ENCODE results near the gene RARB. TPM values are rescaled to one million over a fixed set of nuclear protein-coding genes. Genes with fewer than 3 reads are reported as not detected.

Gene RARB
- total RNA-seq, 2 experiments from 2014 or later: not detected

DNA sequence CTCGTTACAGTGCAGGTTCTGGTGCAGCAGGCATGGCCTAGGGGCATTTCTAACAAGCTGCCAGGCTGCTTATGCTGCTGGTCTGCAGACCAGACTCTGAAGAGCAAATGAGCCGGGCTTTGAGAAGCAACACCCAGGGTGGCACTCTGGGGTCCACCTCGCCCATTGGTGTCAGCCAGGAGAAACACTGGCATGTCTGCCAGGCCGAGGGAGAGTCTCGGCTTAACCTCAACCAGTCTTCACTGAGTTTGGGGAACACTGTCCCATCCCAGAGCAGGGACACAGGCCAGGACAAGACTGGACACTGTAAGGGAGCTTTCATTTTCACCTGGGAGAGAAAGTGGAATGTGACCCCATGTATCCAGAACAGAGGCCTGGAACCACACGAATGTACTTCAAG lies 143.2 kb downstream of the RARB start:
- ATAC-seq (no peak), DNase-seq (no peak)
- Mint-ChIP-seq H3K36me3 (ENCODE audit: low read depth) (no peaks in the 10 kb centered on the region), H3K27ac (no peak overlapping the region), H3K9me3 (ENCODE audit: insufficient read depth) (no peaks in the 10 kb centered on the region), H3K4me1 (ENCODE audit: low read depth) (no peaks in the 10 kb centered on the region), H3K4me3 (no peak overlapping the region), H3K27me3 (ENCODE audit: low read depth) (no peaks in the 10 kb centered on the region)
- ChIA-PET CTCF (no interaction called here), POLR2A (no interaction called here)

DNA sequence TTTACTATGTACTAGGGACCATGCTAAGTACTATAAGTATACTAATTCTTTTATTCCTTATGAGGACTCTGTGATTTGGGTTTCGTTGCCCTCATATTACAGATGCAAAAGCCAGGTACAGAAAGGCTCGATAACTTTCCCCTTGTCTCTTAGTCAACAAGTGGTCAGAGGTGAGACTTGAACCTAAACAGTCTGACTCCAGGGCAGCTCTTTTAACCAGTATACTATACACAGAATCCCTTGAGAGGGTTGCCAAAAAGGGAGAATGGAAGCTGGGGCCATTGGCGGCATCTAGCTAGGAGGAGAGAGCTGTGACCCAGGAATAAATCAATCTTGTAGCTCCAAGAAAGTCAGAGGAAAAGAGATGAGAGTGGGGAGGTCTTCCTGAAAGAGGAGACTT lies 144.3 kb downstream of the RARB start:
- DNase-seq (no peak), ATAC-seq (no peak)
- Mint-ChIP-seq H3K27me3 (ENCODE audit: low read depth) (no peaks in the 10 kb centered on the region), H3K36me3 (ENCODE audit: low read depth) (no peaks in the 10 kb centered on the region), H3K9me3 (ENCODE audit: insufficient read depth) (no peaks in the 10 kb centered on the region), H3K4me3 (no peak overlapping the region), H3K4me1 (ENCODE audit: low read depth) (no peaks in the 10 kb centered on the region), H3K27ac (no peak overlapping the region)
- CTCF ChIA-PET: interaction anchor here (1.0 kb wide), 1 partner anchor 21 kb away, joined by 3 read pairs; no protein-coding TSS in a partner anchor
- POLR2A ChIA-PET: no interaction called here

DNA sequence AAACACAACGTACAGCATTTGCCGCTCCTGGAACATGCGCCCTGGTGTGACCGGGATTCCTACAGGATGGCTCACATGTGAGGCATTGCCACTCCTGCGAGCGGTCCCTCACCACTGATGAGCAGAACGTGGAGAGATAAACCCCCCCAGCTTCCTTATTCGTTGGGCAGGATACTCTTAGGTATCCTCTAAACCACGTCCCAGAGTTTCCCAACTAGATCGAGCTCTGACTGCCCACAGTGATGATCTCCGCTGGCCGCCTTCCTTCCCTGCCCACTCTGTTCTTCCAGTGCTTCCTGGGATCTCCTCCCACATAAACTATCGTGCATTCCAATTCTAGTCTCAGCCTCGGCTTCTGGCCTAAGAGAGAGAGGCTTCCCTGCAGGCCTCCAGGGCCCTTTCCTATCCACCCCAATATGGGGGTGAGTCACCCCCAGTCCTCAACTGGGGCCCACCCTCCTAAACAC lies 144.9 kb downstream of the RARB start:
- CTCF ChIA-PET: interaction anchor here (1.0 kb wide), 1 partner anchor 20 kb away, joined by 3 read pairs; no protein-coding TSS in a partner anchor
- no peak for DNase-seq
- ATAC-seq: no peak
- Mint-ChIP-seq H3K4me1 (ENCODE audit: low read depth) (no peaks in the 10 kb centered on the region), H3K27ac (no peak overlapping the region), H3K27me3 (ENCODE audit: low read depth) (no peaks in the 10 kb centered on the region), H3K9me3 (ENCODE audit: insufficient read depth) (no peaks in the 10 kb centered on the region), H3K4me3 (no peak overlapping the region), H3K36me3 (ENCODE audit: low read depth) (no peaks in the 10 kb centered on the region)
- POLR2A ChIA-PET: no interaction called here

DNA sequence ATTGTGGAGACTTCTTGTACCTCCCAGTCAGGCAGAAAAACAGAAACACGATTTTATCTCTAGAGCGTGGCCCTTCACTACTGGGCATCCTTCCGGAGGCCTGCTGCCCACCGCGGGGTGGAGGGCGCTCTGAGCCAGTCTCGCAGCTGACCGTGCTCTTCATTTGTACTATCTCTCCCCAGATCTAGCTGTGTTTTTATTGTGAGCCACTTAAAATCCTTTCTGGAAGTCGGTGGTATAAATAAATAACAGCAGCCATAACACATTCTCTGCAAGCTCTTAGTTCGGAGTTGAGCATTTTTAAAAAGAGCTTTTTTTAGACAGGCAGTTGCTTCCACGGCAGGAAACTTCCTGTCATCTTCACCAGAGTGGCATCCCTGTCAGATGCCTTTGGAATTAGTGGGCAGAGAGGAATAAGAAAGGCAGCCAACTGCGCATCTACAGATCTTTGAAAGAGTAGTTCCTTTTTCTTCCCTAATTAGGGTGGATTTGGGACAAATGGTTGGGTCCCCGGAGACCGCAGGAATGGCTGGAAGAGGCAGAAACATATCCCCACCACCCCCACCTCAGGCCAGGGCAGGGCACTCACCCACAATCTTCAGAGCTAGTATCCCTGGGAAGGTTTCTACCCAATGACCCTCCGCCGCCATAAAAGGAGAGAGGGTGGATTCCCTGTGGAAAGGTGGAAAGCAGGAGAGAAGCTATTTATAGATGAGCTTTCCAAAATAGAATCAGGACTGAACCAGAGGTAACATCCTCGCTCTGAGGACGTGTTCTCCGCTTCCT lies 145.5 kb downstream of the RARB start:
- Mint-ChIP-seq H3K9me3 (ENCODE audit: insufficient read depth) (no peaks in the 10 kb centered on the region), H3K4me1 (ENCODE audit: low read depth) (no peaks in the 10 kb centered on the region), H3K27ac (no peak overlapping the region), H3K27me3 (ENCODE audit: low read depth) (no peaks in the 10 kb centered on the region), H3K4me3 (no peak overlapping the region), H3K36me3 (ENCODE audit: low read depth) (no peaks in the 10 kb centered on the region)
- CTCF ChIA-PET: no interaction called here
- POLR2A ChIA-PET: no interaction called here
- no peak for ATAC-seq
- DNase-seq: no peak

DNA sequence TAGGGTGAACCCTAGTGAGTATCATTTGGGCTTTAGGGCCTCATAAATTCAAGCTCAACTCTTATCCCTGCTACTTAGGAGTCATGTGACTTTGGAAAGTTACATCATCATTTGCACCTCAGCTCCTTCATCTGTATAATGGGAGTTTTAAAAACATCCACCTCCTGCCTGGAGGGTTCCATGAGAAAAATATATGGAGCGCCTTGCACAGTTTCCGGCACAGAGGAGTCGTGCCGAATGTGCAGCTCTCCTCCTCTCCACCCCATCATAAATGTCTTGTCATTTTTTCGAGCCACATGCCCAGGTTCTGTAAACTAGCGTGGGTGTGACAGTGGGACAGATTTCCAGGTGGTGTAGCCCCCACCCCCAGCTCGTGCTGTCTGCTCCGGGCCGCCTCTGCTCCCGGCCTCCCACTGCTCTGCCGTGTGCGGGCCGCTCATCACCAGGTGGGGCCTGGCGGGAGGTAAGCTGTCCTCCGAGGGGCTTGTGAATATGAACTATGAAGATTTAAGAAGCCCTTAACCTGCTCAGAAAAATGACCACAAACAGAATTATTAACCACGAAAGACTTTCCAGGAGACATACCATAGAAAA lies 146.2 kb downstream of the RARB start:
- ChIA-PET CTCF (no interaction called here), POLR2A (no interaction called here)
- Mint-ChIP-seq H3K36me3 (ENCODE audit: low read depth) (no peaks in the 10 kb centered on the region), H3K27me3 (ENCODE audit: low read depth) (no peaks in the 10 kb centered on the region), H3K9me3 (ENCODE audit: insufficient read depth) (no peaks in the 10 kb centered on the region), H3K4me1 (ENCODE audit: low read depth) (no peaks in the 10 kb centered on the region), H3K27ac (no peak overlapping the region), H3K4me3 (no peak overlapping the region)
- ATAC-seq: no peak
- no peak for DNase-seq

DNA sequence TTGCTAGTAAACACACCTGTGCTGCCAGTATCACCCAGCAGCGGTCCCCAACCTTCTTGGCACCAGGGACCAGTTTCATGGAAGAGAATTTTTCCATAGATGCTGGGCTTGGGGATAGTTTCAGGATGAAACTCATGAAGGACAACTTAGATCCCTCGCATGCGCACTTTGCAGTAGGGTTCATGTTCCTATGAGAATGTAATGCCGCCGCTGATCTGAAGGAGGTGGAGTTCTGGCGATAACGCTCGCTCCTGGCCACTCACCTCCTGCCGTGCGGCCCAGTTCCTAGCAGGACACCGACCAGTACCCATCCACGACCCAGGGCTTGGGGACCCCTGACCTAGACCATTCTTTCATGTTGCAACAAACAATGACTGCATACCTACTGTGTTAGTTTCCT lies 146.9 kb downstream of the RARB start:
- Mint-ChIP-seq H3K9me3 (ENCODE audit: insufficient read depth) (no peaks in the 10 kb centered on the region), H3K27me3 (ENCODE audit: low read depth) (no peaks in the 10 kb centered on the region), H3K36me3 (ENCODE audit: low read depth) (no peaks in the 10 kb centered on the region), H3K4me1 (ENCODE audit: low read depth) (no peaks in the 10 kb centered on the region), H3K4me3 (no peak overlapping the region), H3K27ac (no peak overlapping the region)
- ChIA-PET CTCF (no interaction called here), POLR2A (no interaction called here)
- DNase-seq: no peak
- ATAC-seq: no peak

DNA sequence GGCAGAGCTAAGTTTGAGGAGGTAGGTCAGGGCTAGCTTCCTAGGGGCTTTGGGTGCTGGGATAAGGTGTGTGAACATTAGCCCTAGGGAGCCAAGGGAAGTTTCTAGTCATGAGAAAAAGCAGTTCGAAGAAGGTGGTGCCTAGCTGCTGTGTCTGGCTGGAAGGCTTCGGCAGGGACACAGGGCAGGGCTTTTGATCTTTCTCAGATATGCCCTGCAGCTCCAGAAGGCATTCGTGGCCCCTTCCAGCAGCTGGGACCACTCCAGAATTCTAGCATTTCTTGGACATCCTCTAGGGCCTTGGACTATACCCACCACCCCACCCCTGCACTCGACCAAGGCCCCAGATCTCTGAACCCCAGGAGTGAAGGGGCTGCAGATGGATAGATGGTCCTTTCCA lies 148.1 kb downstream of the RARB start:
- Mint-ChIP-seq H3K27me3 (ENCODE audit: low read depth) (no peaks in the 10 kb centered on the region), H3K4me1 (ENCODE audit: low read depth) (no peaks in the 10 kb centered on the region), H3K36me3 (ENCODE audit: low read depth) (no peaks in the 10 kb centered on the region), H3K27ac (no peak overlapping the region), H3K9me3 (ENCODE audit: insufficient read depth) (no peaks in the 10 kb centered on the region), H3K4me3 (no peak overlapping the region)
- ATAC-seq (no peak), DNase-seq (no peak)
- ChIA-PET POLR2A (no interaction called here), CTCF (no interaction called here)

DNA sequence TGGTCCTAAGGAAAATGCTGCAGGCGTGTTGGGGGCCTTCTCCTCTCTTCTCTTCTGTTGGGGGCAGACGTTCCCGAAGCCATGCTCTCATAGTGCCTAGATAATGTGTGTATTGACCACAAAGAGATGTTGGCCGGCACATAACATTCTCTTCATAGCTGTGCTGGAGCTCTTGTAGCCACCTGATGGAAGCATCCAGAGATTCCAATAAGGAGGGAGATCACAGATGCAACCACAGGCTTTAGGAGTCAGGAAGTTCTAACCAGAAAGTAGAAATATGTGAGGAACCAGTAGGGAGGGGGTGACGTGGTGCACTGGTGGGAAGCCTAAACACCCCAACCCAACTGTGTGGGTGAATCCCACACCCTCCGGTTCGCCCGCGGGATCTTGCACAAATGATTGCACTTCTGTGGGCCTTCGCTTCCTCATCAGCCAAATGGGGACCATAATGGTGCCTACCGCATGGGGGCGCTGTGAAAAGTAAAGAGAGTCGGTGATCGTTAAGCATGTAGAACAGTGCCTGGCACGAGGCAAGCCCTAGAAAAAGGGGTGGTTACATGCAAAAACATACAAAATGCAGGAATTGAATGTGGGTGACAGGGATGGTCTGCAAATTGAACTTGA lies 148.9 kb downstream of the RARB start:
- CTCF ChIA-PET: no interaction called here

DNA sequence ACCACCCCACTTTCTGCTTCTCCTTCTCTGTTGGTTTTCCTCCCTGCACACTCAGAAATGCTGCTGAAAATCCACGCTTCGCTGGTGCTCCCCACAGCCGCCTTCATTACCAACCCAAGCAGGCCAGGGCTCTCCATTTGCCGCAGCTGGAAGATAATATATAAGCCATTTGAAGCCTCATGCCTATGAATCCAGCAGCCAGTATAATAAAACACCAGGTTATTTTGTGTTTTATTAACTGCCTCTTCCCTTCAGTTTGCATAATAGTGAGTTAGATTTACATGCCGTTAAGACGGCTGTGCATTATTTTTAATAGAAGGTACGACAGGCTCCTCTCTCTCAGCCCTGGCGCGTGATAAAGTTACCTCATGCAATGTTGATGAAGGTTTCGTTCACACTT lies 150.0 kb downstream of the RARB start:
- ChIA-PET CTCF (no interaction called here), POLR2A (no interaction called here)
- no peaks in the 10 kb centered on the region for H3K4me1 Mint-ChIP-seq (ENCODE audit: low read depth)
- no peaks in the 10 kb centered on the region for H3K36me3 Mint-ChIP-seq (ENCODE audit: low read depth)
- H3K27ac Mint-ChIP-seq: no peak overlapping the region
- no peaks in the 10 kb centered on the region for H3K9me3 Mint-ChIP-seq (ENCODE audit: insufficient read depth)
- no peak for ATAC-seq
- H3K27me3 Mint-ChIP-seq (ENCODE audit: low read depth): no peaks in the 10 kb centered on the region
- H3K4me3 Mint-ChIP-seq: no peak overlapping the region
- DNase-seq: no peak

More for the DNA sequence above, 148.9 kb downstream of the RARB start:
- no peaks in the 10 kb centered on the region for H3K27me3 Mint-ChIP-seq (ENCODE audit: low read depth)
- H3K4me3 Mint-ChIP-seq: no peak overlapping the region
- H3K4me1 Mint-ChIP-seq (ENCODE audit: low read depth): no peaks in the 10 kb centered on the region
- ATAC-seq (no peak), DNase-seq (no peak)
- H3K36me3 Mint-ChIP-seq (ENCODE audit: low read depth): no peaks in the 10 kb centered on the region
- no peaks in the 10 kb centered on the region for H3K9me3 Mint-ChIP-seq (ENCODE audit: insufficient read depth)
- H3K27ac Mint-ChIP-seq: no peak overlapping the region
- POLR2A ChIA-PET: no interaction called here

DNA sequence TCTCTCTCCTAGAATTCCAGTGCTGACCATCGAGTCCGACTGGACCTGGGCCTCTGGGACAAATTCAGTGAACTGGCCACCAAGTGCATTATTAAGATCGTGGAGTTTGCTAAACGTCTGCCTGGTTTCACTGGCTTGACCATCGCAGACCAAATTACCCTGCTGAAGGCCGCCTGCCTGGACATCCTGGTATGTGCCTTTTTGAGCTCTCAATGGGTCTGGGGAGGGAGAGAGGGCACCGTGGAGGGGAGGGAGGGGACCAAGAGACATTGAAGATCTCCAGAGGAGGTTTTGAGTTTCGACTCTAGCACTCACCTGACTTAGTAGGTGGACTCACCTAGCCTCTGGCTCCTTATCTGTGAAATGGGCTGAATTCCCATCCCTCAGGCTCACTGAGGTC lies 152.5 kb downstream of the RARB start:
- CTCF ChIA-PET: interaction anchor here (1.7 kb wide), 1 partner anchor 13 kb away, joined by 5 read pairs; no protein-coding TSS in a partner anchor
- no peak overlapping the region for H3K4me3 Mint-ChIP-seq
- no peaks in the 10 kb centered on the region for H3K4me1 Mint-ChIP-seq (ENCODE audit: low read depth)
- no peak overlapping the region for H3K27ac Mint-ChIP-seq
- no peaks in the 10 kb centered on the region for H3K36me3 Mint-ChIP-seq (ENCODE audit: low read depth)
- ATAC-seq: no peak
- DNase-seq: no peak
- no peaks in the 10 kb centered on the region for H3K9me3 Mint-ChIP-seq (ENCODE audit: insufficient read depth)
- POLR2A ChIA-PET: no interaction called here
- no peaks in the 10 kb centered on the region for H3K27me3 Mint-ChIP-seq (ENCODE audit: low read depth)

DNA sequence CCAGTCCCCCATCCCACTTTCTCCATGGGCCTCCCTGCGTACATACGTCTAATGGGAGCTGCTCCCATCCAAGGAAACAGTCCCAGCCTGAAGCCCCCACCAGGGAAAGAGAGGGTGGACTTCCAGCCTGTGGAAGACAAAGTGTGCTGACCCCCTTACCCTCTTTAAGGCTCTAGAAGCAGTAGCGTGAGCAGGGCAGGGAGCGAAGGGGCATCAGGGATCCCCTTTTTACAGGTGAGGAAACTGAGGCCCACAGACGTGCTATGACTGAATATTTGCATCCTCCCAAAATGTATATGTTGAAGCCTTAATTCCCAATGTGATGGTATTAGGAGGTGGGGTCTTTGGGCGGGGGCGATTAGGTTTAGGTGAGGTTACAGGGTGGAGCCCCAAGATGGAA lies 153.3 kb downstream of the RARB start:
- Mint-ChIP-seq H3K4me3 (no peak overlapping the region), H3K27me3 (ENCODE audit: low read depth) (no peaks in the 10 kb centered on the region), H3K27ac (no peak overlapping the region), H3K9me3 (ENCODE audit: insufficient read depth) (no peaks in the 10 kb centered on the region), H3K36me3 (ENCODE audit: low read depth) (no peaks in the 10 kb centered on the region), H3K4me1 (ENCODE audit: low read depth) (no peaks in the 10 kb centered on the region)
- ChIA-PET CTCF (interaction anchor here (1.7 kb wide), 1 partner anchor 12 kb away, joined by 5 read pairs; no protein-coding TSS in a partner anchor), POLR2A (no interaction called here)
- no peak for ATAC-seq
- no peak for DNase-seq

DNA sequence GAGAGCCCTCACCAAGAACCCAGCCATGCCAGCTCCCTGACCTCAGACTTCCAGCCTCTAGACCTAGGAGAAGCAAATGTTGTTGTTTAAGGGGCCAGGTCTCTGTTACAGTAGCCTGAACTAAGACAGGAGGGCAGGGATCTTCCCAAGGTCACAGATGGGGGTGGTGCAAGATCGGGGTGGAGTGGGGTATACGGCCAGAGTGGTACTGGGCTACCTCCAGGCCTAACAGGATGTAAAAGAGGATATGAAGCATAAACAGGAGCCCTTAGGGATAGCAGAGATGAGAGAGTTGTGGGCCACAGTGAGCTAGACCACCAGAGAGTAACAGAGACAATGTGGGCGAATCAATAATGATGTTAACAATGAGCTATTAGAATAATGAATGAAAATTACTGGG lies 153.8 kb downstream of the RARB start:
- H3K4me1 Mint-ChIP-seq (ENCODE audit: low read depth): no peaks in the 10 kb centered on the region
- no peaks in the 10 kb centered on the region for H3K27me3 Mint-ChIP-seq (ENCODE audit: low read depth)
- no peaks in the 10 kb centered on the region for H3K9me3 Mint-ChIP-seq (ENCODE audit: insufficient read depth)
- H3K27ac Mint-ChIP-seq: no peak overlapping the region
- ChIA-PET CTCF (interaction anchor here (1.7 kb wide), 1 partner anchor 11 kb away, joined by 5 read pairs; no protein-coding TSS in a partner anchor), POLR2A (no interaction called here)
- DNase-seq (no peak), ATAC-seq (no peak)
- H3K36me3 Mint-ChIP-seq (ENCODE audit: low read depth): no peaks in the 10 kb centered on the region
- H3K4me3 Mint-ChIP-seq: no peak overlapping the region

Data from activated CD8-positive, alpha-beta T cell treated with anti-CD3 and anti-CD28 coated beads, Interleukin-2, amount 10 ng/mL, durations not matched to agents 7 days and 5 days (primary cell).